Smooth muscle cell of the brain vasculature (primary cell): Measurements from ENCODE around the gene ZNF580.

Source experiments
- DNase-seq: peaks from one replicate; pipeline ENCODE4 v3.0.0-alpha.2; 2012; ENCODE audit warnings: low read depth, low spot score

The ZNF580 gene

DNA sequence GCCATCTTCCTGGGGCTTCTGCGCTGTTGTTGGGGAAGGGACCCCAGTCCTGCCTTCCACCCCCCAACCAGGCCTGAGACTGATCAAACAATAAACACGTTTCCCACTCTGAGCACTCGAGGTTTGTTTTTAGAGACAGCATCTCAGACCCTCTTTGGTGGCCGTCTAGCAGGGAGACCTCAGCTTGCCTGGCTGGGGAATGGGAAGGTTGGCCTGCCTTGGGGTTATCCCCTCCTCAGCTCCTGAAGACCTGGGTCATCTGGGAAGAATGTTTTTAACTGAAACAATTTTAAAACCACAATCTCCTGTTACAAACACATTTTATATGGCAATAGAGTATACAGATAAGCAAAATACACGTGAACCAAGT lies 4.7 kb downstream of the ZNF580 start:
- DNase-seq: no peak

DNA sequence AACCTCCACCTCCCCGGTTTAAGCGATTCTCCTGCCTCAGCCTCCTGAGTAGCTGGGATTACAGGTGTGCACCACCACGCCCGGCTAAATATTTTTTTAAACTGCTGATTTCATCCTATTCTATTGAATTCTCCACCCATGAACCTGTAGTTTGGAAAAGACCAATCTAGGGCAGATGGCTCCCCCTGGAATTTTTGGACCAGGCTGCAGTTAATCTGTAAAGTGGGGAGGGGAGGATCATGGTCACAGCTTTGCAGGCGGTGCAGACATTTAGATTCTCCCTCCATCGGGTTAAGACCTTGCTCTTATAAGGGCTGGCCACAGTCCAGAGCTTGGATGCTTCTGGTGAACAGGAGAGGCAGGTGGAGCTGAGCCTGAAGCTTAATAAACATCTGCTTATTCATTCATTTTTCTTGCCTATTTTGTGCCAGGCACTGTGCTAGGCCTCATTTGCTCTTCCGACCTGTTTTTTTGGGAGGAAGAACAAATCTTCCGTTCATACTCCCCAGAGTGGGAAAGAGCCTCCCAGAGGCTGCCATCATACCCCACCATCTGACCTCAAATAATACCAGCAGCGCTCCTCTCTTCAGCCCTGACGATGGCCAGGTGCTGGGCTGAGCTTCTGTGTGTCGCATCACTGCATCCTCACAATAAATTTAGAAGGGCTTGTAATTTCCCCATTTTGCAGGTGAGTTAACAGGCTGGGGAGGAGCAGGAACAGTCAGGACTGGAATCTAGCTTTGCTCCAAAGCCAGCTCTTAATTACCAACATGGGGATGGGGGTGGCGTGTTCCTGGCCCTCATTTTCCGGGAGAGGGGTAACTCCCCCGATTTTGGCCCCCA lies 6.3 kb downstream of the ZNF580 start:
- DNase-seq: no peak

DNA sequence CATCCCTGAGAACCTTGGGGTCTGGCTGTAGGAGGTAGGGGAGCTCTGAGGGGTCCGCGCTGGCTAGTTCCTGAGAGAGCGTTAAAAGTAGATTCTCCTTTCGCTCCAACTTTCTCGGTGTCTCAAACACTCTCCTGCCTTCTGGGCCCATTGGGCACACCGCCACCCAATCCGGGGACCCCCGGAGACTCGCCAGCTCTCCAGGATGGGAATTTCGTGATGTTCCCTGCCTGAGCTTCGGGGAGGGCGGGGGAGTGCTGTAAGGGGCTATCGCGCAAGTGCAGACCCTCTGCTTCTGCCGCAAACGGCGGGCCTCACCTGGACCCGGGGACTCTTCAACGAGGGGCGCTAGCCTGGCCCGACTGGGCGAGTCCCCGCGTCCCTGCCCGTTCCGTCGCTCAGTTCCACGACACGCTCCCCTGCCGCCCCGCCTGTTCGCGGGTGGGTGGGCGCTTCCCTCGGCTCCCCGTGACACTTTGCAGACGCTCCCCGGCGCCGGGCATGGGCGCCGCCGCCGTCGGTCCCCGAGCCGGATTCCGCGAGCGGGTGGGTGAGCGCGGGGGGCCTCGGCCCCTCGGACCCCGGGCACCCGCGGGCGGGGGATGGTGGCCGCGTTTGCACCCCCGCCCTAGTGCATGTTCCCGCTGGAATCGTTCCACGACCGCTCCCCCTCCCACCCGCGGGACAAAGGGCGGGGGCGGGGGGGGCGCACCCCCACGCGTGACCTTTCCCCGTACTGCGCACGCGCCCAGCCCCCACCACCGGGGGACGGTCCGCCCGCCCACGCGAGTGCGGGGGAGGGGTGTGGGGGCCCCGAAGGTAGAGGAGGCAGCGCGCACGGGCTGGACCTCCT lies 7.2 kb downstream of the ZNF580 start, which contains the start of gene CCDC106:
Gene CCDC106 (plus strand): TSS at position 481 of the 853 bp plus-strand sequence. CDS start 835 bp downstream, outside the sequence.
- no peak for DNase-seq

DNA sequence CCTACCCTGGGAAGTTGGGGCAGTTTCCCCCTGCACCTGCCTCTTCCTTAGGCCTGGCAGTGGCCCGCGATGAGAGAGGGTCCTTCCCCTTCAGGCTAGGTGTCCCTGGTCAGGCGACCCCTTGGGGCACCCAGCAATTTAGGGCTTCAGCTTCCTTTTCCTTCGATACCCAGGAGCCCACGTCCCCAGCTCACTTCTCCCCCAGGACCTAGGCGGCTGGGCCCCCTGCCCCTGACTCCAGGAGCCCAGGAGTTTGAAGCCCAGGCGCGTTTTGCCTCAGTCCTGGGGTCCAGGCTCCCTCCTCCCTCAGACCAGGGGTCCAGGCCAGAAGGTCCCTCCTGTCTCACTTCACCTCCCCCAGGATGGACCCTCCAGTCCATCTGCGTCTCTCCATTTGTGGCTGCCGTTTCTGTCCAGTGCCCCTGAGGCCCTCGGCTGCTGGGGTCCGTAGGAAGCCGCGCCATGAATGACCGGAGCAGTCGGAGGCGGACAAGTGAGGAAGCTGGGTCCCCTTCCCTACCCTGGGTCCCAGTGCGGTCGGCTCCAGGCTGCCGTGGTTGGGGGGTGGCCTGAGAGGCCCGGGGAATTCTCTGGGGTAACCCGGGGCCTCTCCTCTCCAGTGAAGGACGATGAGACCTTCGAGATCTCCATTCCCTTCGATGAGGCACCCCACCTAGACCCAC lies 7.9 kb downstream of the ZNF580 start:
- no peak for DNase-seq

DNA sequence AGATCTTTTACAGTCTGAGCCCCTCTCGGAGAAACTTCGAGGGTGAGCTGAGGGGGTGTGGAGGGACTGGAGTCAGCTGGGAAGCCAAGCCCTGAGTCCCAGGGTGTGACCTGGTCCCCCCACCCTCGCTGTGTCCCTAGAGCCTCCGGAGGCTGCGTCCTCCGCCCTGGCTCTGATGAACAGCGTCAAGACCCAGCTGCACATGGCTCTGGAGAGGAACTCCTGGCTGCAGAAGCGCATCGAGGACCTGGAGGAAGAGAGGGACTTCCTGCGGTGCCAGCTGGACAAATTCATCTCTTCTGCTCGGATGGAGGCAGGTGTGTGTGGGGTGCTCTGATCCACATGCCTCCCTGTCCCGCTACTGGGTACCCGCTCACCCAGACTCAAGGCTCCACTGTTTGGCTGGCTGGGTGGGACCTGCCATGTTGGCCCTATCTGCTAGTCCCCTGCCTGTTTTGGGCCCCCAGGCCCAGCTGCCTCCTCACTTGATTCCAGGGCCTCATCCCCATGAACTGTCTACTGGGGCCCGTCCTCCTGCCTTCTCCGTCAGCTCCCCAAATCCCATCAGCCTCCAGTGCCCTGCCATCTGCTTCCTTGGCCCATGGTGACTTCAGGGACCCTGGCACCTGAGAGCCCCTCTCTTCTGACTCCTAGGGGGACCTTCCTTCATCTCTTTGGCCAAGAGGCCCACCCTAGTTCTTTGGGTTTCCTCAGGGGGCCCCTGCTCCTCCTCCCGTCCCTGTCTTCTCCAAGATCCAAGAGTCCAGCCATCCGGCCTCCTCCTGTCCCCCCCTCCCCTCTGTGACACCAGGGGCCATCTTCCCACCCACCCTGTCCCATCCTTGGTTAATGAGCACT lies 8.7 kb downstream of the ZNF580 start:
- DNase-seq: no peak

DNA sequence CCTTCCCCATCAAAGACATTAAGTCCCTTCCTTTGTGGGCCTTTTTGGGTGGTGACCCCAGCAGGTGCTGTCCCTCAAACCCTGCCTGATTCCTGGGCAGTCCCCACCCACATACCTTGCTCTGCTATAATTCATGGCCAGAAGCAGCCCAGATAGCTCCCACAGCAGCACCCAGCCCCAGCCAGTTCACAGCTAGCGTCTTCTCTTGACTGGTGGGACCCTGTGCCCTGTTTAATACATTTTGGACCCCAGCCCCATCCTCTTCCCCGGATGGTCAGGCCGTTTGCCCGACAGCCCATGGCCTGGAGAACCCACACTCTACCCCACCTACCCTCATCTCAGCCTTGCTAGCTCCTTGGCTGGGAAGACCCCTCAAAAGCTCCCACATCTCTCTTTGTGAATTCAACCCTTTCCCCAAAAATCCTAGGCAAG lies 9.3 kb downstream of the ZNF580 start:
- no peak for DNase-seq

DNA sequence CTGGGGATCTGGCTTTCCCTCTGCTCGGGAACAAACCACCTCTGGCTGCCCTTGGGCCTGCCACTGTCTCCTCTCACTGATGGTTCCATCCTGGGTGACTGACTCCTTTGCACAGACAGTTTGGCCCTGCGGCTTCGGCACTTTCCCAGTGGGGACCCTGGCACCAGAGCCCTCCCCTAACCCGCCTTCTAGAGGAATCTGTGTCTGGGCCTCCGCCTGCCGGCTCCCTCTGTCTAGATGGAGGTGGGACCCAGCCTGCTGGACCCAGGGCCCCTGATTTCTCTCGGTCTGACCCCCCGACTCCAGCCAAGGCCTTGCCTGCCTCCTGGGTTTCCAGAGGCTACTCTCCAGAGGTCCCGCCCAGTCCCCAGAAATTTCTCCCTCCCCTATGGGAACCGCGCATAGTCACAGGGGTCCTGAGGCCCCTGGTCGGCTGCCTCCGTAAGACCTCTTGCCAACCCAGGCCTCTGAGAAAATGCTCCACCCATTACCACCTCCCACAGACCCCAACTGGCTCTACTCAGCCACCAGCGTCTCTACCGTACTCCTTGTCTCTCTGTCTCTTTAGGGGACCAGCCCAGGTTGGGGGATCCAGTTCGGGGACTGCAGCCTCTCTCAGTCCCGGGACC lies 9.9 kb downstream of the ZNF580 start:
- DNase-seq: no peak

DNA sequence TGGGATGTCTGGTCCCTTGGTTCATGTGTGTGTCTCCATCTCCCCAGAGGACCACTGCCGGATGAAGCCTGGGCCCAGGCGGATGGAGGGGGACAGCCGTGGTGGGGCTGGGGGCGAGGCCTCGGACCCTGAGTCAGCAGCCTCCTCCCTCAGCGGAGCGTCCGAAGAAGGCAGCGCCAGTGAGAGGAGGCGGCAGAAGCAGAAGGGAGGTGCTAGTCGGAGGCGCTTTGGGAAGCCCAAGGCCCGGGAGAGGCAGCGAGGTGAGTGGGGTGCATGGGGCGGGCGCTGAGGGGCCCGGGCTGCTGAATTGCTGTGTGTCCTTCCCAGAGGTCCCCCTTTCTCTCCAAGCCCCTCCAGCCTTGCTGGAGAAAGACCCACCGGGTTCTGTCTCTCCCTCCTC lies 10.4 kb downstream of the ZNF580 start:
- DNase-seq: no peak

DNA sequence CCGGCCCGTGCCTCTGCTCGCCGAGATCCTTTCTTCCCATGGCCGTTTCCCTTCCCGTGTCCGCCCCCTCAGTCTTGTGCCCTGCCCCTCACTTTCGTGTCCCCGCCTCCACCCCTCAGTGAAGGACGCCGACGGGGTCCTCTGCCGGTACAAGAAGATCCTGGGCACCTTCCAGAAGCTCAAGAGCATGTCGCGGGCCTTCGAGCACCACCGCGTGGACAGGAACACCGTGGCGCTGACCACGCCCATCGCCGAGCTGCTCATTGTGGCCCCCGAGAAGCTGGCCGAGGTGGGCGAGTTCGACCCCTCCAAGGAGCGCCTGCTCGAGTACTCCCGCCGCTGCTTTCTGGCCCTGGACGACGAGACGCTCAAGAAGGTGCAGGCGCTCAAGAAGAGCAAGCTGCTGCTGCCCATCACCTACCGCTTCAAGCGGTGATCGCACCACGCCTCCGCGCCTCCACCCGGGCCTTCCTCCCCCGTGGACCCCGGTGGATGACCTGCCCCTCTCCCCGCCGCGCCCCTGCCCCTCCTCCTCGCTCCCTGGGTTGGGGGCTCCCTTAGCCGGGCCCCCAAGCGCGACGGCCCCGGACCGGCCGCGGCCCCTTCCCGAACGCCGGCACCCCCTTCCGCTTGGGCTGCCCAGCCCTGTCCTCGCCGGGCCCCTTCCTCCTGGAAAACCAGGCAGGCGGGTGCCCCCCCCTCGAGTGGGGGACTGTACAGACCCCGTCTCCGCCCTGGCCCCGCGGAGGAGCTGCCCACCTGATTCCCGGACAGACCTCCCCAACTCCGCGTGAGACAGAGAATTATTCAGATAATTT lies 11.7 kb downstream of the ZNF580 start:
- DNase-seq: no peak

DNA sequence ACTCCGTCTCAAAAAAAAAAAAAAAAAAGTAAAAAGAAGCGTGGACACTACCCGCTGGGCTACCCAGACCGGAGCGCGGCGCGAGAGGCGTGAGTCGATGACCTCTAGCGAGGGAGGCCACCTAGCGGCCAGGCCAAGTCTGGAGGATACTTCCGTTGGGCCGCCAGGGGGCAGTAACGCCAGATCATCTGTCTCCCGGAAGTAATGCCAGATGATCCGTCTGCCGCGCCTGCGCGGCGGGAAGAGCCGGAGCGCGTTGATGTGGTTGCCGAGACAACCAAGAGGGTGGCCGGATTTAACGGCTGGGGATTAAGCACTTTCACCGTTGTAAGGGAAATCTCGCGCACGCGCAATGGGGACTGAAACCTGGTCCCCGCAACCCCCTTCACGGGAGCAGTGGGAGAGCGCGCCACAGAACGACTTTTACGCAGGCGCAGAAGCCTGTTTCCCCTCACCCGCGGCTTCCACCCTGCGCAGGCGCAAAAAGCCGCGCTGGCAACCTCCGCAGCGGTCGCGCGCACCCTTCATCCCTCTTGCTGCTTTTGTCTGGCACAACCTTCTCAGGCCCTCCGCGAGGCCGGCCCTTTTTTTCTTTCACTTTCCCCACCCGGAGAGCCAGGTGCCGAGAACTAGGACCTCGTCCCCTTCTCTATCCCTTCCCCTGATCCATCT lies 13.0 kb downstream of the ZNF580 start:
- DNase-seq: peak; percentile 98

DNA sequence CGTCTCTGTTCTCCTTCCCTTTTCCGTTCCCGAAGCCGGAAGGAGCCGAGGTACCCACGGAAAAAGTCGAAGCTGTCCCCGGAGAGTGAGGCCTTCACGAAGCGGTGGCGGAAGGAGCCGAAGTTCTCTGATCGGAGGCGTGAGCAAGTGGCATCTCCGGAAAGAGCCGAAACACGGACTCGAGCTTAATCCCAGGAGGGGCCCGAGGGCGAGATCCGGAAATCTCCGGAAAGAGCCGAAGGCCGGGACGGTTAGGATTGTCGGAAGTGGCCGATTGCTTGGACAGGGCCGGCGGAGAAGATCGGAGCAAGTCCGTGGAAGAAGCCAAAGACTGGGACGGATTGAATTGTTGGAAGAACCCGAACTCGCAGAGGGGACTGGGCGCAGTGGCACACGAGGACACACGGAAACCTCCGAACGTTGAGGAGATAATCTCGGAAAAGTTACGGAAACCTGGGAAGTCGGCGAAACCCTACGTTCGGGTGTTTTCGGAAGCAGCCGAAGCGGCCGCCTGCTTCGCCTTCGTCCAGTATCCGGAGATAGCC lies 13.6 kb downstream of the ZNF580 start:
- peak; percentile 98 for DNase-seq

DNA sequence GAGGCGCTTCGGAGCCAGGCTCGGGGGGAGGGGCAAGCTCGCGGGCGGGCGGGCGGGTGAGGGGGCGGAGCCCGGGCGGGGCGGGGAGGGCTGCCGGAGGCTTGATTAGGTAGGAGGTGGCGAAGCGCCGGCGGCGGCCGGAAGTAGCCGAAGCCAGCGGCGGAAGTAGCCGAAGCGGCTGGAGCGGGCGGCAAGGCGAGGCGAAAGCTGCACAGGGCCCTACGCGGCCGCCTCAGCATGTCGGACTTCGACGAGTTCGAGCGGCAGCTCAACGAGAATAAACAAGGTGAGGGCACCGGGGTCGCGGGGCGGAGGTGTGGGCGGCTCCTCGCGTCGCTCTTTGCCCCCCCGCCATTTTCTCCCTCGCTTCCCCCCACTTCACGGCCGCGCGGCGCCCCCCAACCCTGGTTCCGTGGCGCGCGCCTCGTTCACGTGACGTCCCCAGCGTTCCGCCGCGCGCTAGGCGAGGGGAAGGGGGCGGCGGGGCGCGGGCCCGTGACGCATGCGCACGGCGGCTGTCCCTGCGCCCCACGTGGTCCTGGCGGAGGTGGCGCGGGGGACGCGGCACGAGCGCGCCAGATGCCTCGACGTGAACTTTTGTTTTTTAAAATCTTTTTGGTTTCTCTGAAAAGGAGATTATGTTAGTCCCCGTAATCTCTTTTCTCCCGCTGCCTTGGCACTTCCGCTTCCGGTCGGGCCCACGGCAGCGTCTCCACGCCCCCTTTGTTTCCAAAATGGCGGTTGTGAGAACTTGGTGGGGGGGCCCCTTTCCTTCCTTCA lies 14.3 kb downstream of the ZNF580 start, which contains the start of gene U2AF2:
Gene U2AF2 (plus strand): TSS at position 168 of the 780 bp plus-strand sequence. CDS start 70 bp downstream, at position 238.
- no peak for DNase-seq

DNA sequence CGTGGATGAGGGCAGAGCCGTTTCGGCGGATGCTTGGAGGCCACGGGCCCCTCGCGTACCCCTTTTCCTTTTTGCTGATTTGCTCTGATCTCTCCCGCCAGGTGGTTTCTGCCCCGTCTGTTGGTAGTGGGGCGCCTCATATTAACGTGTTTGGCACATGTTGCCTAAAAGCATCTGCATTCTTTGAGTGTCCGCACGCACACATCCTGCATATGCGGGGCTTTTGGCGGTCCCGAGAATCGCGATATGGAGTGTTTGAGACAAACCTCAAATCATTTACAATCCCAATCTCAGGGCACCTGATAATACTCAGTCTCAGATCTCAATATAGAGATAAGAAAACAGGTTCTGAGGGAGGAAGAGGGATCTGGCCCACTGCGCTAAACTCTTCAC lies 14.8 kb downstream of the ZNF580 start:
- no peak for DNase-seq

DNA sequence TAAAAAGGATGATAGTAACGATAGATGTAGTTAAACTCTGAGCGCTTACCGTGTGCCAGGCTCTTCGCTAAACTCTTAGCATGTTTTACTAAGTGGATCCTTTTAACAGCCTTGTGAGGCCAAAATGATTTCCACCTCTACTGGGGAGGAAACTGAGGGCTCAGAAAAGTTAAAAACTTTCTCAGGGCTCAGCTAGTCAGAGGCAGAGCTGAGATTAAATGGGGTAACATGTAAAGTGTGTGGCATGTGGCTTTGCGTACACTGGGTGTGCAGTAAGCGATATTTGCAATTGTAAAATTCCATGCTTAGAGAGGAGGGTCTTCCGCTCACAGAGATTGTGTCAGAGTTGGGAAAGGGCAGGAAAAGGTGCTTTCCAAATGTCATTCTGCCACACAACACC lies 15.8 kb downstream of the ZNF580 start:
- no peak for DNase-seq

DNA sequence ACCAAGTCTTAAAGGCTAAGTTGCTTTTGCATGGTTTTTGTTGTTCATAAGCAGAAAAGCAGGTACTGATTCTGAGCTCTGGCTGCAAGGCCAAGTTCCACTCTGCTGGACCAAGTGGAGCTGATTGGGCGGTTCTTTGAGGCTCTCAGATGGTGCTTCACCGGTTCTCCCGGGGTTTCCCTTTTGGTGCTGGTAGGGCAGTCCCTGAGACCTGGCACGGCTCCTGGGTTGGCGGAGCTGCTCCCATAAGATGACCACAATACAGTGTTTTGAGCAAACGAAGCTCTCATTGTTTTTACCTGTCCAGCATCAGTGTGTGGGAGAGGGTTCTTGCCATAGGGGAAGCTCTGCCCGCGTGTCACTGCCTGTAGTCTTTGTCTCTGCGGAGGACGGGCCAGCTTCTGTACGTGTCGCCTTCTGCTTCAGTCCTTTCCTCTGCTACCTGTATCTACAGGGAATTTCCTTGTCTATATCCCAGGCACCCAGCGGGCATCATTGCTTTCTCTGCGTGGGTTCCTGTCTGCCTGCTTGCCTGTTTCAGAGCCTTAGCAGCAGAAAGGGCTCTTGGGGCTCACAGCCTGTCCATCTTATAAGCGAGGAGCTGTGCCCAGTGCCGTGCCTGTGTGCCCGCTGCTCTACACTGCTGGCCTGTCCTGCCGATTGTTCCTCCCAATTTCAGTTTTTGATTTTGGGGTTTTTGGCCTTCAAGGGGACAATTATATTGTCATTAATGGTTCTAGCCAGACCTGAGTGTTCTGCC lies 16.4 kb downstream of the ZNF580 start:
- no peak for DNase-seq

DNA sequence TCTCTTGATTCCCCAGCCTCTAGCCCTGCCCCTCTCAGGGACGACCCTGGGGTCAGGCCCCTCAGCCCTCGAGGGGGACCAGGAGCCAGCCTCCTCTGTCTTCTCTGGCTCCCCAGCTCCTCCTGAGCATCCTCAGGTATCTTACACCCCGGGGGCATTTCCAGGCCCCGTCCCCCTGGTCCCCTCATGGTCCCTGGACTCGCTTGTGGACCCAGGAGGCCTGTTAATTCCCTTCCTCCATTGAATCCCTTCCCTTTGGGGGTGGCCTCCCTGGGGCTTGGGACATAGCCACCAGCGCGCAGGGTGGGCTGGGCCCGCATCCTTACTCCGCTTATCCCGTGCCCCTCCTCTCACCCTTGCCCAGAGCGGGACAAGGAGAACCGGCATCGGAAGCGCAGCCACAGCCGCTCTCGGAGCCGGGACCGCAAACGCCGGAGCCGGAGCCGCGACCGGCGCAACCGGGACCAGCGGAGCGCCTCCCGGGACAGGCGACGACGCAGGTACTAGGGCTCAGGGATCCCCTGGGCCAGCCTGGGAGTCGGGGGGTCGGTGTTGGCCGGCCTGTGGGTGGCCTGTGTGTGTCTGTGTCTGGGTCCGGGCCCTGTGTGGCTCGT lies 18.2 kb downstream of the ZNF580 start:
- DNase-seq: no peak

DNA sequence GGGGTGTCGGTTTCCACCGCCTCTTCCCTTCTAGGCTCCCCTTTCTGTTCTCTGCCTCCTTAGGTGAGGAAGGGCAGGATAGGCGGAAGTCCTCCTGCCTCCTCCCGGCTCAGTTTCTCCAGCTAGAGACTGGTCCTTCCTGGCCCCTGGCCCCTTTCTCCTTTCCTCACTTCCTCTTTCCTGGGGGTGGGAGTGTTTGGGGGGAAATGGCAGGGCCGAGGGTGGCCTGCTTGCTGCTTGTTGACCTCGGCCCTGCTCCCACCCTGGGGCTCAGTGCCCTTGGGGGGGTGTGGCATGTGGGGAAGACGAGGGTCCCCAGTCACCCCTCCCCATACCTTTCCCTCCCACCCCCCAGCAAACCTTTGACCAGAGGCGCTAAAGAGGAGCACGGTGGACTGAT lies 19.0 kb downstream of the ZNF580 start:
- DNase-seq: no peak
